ENCODE measurements around the gene ZIC4. TPM values are rescaled to one million over a fixed set of nuclear protein-coding genes. Genes with fewer than 3 reads are reported as not detected.

Gene ZIC4
- total and polyA plus RNA-seq, 4 donors, result 0.09 to 1.4 (median 0.37) TPM

GRCh38 chr3:147356909-147357900, 49.1 kb downstream of the ZIC4 start:
- 7 to 11% methylated on average over 29 of the region's 29 CpGs for WGBS, 2 donors
- peaks cover 0 to 6% of the 10 kb centered on the region in 2 donors for H3K27me3 ChIP-seq (ENCODE audit: control insufficient read depth in 1 of 2, insufficient read depth in 2 of 2, low read length in 1 of 2)

GRCh38 chr3:147356145-147356908, 50.0 kb downstream of the ZIC4 start:
- WGBS, 2 donors, result 6 to 8% methylated on average over 26 of the region's 26 CpGs
- ATAC-seq (ENCODE audit: low FRiP score) (no peak), DNase-seq (no peak)
- Histone ChIP-seq H3K27me3 (ENCODE audit: control insufficient read depth in 1 of 2, insufficient read depth in 2 of 2, low read length in 1 of 2) (peaks cover 0 to 6% of the 10 kb centered on the region in 2 donors), H3K9me3 (ENCODE audit: control insufficient read depth, low read length) (peaks cover 3% of the 10 kb centered on the region), H3K4me3 (ENCODE audit: low read length in 2 of 2) (no peak overlapping the region), H3K27ac (ENCODE audit: low read depth in 1 of 2, low read length in 2 of 2) (no peak overlapping the region), H3K4me1 (ENCODE audit: control insufficient read depth in 1 of 2, insufficient read depth in 2 of 2, low read length in 2 of 2) (no peaks in the 10 kb centered on the region), H3K36me3 (ENCODE audit: control insufficient read depth in 1 of 2, insufficient read depth in 2 of 2, low read length in 1 of 2) (no peaks in the 10 kb centered on the region)
- intact Hi-C loops (cut with DNase I), result no loop called here

More at GRCh38 chr3:147356909-147357900, 49.1 kb downstream of the ZIC4 start:
- Histone ChIP-seq H3K4me1 (ENCODE audit: control insufficient read depth in 1 of 2, insufficient read depth in 2 of 2, low read length in 2 of 2) (no peaks in the 10 kb centered on the region), H3K36me3 (ENCODE audit: control insufficient read depth in 1 of 2, insufficient read depth in 2 of 2, low read length in 1 of 2) (no peaks in the 10 kb centered on the region), H3K9me3 (ENCODE audit: control insufficient read depth, low read length) (peaks cover 3% of the 10 kb centered on the region), H3K27ac (ENCODE audit: low read depth in 1 of 2, low read length in 2 of 2) (no peak overlapping the region), H3K4me3 (ENCODE audit: low read length in 2 of 2) (no peak overlapping the region)
- DNase-seq (no peak), ATAC-seq (ENCODE audit: low FRiP score) (no peak)
- intact Hi-C loops (cut with DNase I), result no loop called here

GRCh38 chr3:147355753-147356090, 50.6 kb downstream of the ZIC4 start:
- no peak overlapping the region for H3K4me3 ChIP-seq (ENCODE audit: low read length in 2 of 2)
- intact Hi-C loops (cut with DNase I), result no loop called here
- peaks cover 3% of the 10 kb centered on the region for H3K9me3 ChIP-seq (ENCODE audit: control insufficient read depth, low read length)
- H3K4me1 ChIP-seq (ENCODE audit: control insufficient read depth in 1 of 2, insufficient read depth in 2 of 2, low read length in 2 of 2), result no peaks in the 10 kb centered on the region
- WGBS, 2 donors, result 7 to 15% methylated on average over 4 of the region's 4 CpGs
- H3K27me3 ChIP-seq (ENCODE audit: control insufficient read depth in 1 of 2, insufficient read depth in 2 of 2, low read length in 1 of 2), result peaks cover 0 to 3% of the 10 kb centered on the region in 2 donors
- no peak for DNase-seq
- H3K36me3 ChIP-seq (ENCODE audit: control insufficient read depth in 1 of 2, insufficient read depth in 2 of 2, low read length in 1 of 2), result no peaks in the 10 kb centered on the region
- H3K27ac ChIP-seq (ENCODE audit: low read depth in 1 of 2, low read length in 2 of 2), result no peak overlapping the region
- ATAC-seq (ENCODE audit: low FRiP score), result no peak

- no peak overlapping the region for H3K27ac ChIP-seq (ENCODE audit: low read depth in 1 of 2, low read length in 2 of 2)
- ATAC-seq (ENCODE audit: low FRiP score), result no peak
- H3K4me1 ChIP-seq (ENCODE audit: control insufficient read depth in 1 of 2, insufficient read depth in 2 of 2, low read length in 2 of 2), result no peaks in the 10 kb centered on the region
- H3K4me3 ChIP-seq (ENCODE audit: low read length in 2 of 2), result no peak overlapping the region
- no peaks in the 10 kb centered on the region for H3K36me3 ChIP-seq (ENCODE audit: control insufficient read depth in 1 of 2, insufficient read depth in 2 of 2, low read length in 1 of 2)
- WGBS, 2 donors, result 6 to 10% methylated on average over 18 of the region's 18 CpGs
- peaks cover 0 to 3% of the 10 kb centered on the region in 2 donors for H3K27me3 ChIP-seq (ENCODE audit: control insufficient read depth in 1 of 2, insufficient read depth in 2 of 2, low read length in 1 of 2)
- DNase-seq, result no peak
- intact Hi-C loops (cut with DNase I), result no loop called here
- H3K9me3 ChIP-seq (ENCODE audit: control insufficient read depth, low read length), result peaks cover 3% of the 10 kb centered on the region
These were observed 51.1 kb downstream of the ZIC4 start for GRCh38 chr3:147355084-147355752.

GRCh38 chr3:147354623-147355022, 51.7 kb downstream of the ZIC4 start:
- Histone ChIP-seq H3K4me1 (ENCODE audit: control insufficient read depth in 1 of 2, insufficient read depth in 2 of 2, low read length in 2 of 2) (no peaks in the 10 kb centered on the region), H3K36me3 (ENCODE audit: control insufficient read depth in 1 of 2, insufficient read depth in 2 of 2, low read length in 1 of 2) (no peaks in the 10 kb centered on the region), H3K27ac (ENCODE audit: low read depth in 1 of 2, low read length in 2 of 2) (no peak overlapping the region), H3K4me3 (ENCODE audit: low read length in 2 of 2) (no peak overlapping the region), H3K27me3 (ENCODE audit: control insufficient read depth in 1 of 2, insufficient read depth in 2 of 2, low read length in 1 of 2) (no peaks in the 10 kb centered on the region), H3K9me3 (ENCODE audit: control insufficient read depth, low read length) (peaks cover 3% of the 10 kb centered on the region)
- intact Hi-C loops (cut with DNase I), result no loop called here
- no peak for ATAC-seq (ENCODE audit: low FRiP score)
- DNase-seq, result no peak
- 8 to 11% methylated on average over 19 of the region's 19 CpGs for WGBS, 2 donors

- no peaks in the 10 kb centered on the region for H3K4me1 ChIP-seq (ENCODE audit: control insufficient read depth in 1 of 2, insufficient read depth in 2 of 2, low read length in 2 of 2)
- no peaks in the 10 kb centered on the region for H3K27me3 ChIP-seq (ENCODE audit: control insufficient read depth in 1 of 2, insufficient read depth in 2 of 2, low read length in 1 of 2)
- no peaks in the 10 kb centered on the region for H3K36me3 ChIP-seq (ENCODE audit: control insufficient read depth in 1 of 2, insufficient read depth in 2 of 2, low read length in 1 of 2)
- no peak for DNase-seq
- no peaks in the 10 kb centered on the region for H3K9me3 ChIP-seq (ENCODE audit: control insufficient read depth, low read length)
- H3K4me3 ChIP-seq (ENCODE audit: low read length in 2 of 2), result no peak overlapping the region
- no peak overlapping the region for H3K27ac ChIP-seq (ENCODE audit: low read depth in 1 of 2, low read length in 2 of 2)
- ATAC-seq (ENCODE audit: low FRiP score), result no peak
- 27% methylated on average over 2 of the region's 2 CpGs for WGBS, 2 donors
- intact Hi-C loops (cut with DNase I), result no loop called here
These were observed 55.0 kb downstream of the ZIC4 start for GRCh38 chr3:147351301-147351700.

GRCh38 chr3:147348976-147349375, 57.4 kb downstream of the ZIC4 start:
- no peak for DNase-seq
- Histone ChIP-seq H3K4me1 (ENCODE audit: control insufficient read depth in 1 of 2, insufficient read depth in 2 of 2, low read length in 2 of 2) (no peaks in the 10 kb centered on the region), H3K27me3 (ENCODE audit: control insufficient read depth in 1 of 2, insufficient read depth in 2 of 2, low read length in 1 of 2) (no peaks in the 10 kb centered on the region), H3K27ac (ENCODE audit: low read depth in 1 of 2, low read length in 2 of 2) (no peak overlapping the region), H3K9me3 (ENCODE audit: control insufficient read depth, low read length) (no peaks in the 10 kb centered on the region), H3K4me3 (ENCODE audit: low read length in 2 of 2) (no peak overlapping the region), H3K36me3 (ENCODE audit: control insufficient read depth in 1 of 2, insufficient read depth in 2 of 2, low read length in 1 of 2) (no peaks in the 10 kb centered on the region)
- intact Hi-C loops (cut with DNase I), result no loop called here
- 69 to 77% methylated on average over 1 of the region's 1 CpG for WGBS, 2 donors
- ATAC-seq (ENCODE audit: low FRiP score), result no peak

GRCh38 chr3:147343926-147344325, 62.4 kb downstream of the ZIC4 start:
- Histone ChIP-seq H3K27me3 (ENCODE audit: control insufficient read depth in 1 of 2, insufficient read depth in 2 of 2, low read length in 1 of 2) (no peaks in the 10 kb centered on the region), H3K9me3 (ENCODE audit: control insufficient read depth, low read length) (no peaks in the 10 kb centered on the region), H3K27ac (ENCODE audit: low read depth in 1 of 2, low read length in 2 of 2) (no peak overlapping the region), H3K4me1 (ENCODE audit: control insufficient read depth in 1 of 2, insufficient read depth in 2 of 2, low read length in 2 of 2) (no peaks in the 10 kb centered on the region), H3K36me3 (ENCODE audit: control insufficient read depth in 1 of 2, insufficient read depth in 2 of 2, low read length in 1 of 2) (no peaks in the 10 kb centered on the region), H3K4me3 (ENCODE audit: low read length in 2 of 2) (no peak overlapping the region)
- WGBS, 2 donors, result 73 to 79% methylated on average over 1 of the region's 1 CpG
- no peak for DNase-seq
- intact Hi-C loops (cut with DNase I), result no loop called here
- no peak for ATAC-seq (ENCODE audit: low FRiP score)

Data from aorta (tissue), 5 donors.